Vagina (tissue), 2 donors: ENCODE data around the gene FUNDC2. TPM values are rescaled to one million over a fixed set of nuclear protein-coding genes. Genes with fewer than 3 reads are reported as not detected.
A peak's percentile ranks its signal among the peaks of the same experiment; 100 is the strongest.

Source experiments
- DNase-seq, 2 donors: peaks; one replicate each; pipeline ENCODE4 v3.0.0-alpha.2; 2017; ENCODE audit errors: extremely low spot score in 2 of 2
- H3K27ac ChIP-seq: fragments of 200-600 bp; sonication (generic); one replicate; pipeline ENCODE4 v1.5.1; 2019
- H3K27me3 ChIP-seq: fragments of 200-600 bp; sonication (generic); one replicate; pipeline ENCODE4 v1.5.1; 2019
- H3K36me3 ChIP-seq, 2 donors: fragments of 200-600 bp; sonication (generic); one replicate each; pipeline ENCODE4 v1.5.1; 2017 to 2019
- H3K4me1 ChIP-seq: fragments of 200-600 bp; sonication (generic); one replicate; pipeline ENCODE4 v1.5.1; 2019
- H3K4me3 ChIP-seq, 2 donors: fragments of 200-600 bp; sonication (generic); 1 replicate in 1 of 2; 2 replicates in 1 of 2; pipeline ENCODE4 v1.5.1; 2016 to 2019
- H3K9me3 ChIP-seq: fragments of 200-600 bp; sonication (generic); one replicate; pipeline ENCODE4 v1.5.1; 2019
- POLR2A ChIP-seq, 2 donors: fragments of 450-650 bp; IDR thresholded peaks; one replicate each; pipeline ENCODE4 v1.6.1; 2017; ENCODE audit warnings: antibody characterized with exemption in 2 of 2, mild to moderate bottlenecking in 2 of 2, moderate library complexity in 2 of 2
- POLR2AphosphoS5 ChIP-seq, 2 donors: sonication (generic); formaldehyde crosslinking; IDR thresholded peaks; one replicate each; pipeline ENCODE4 v1.9.0; 2017; ENCODE audit warnings: antibody characterized with exemption in 2 of 2, mild to moderate bottlenecking in 2 of 2, low read depth in 1 of 2; ENCODE audit not compliant: insufficient read depth in 1 of 2
- intact Hi-C: fragments of 100-400 bp; cut with DNase I; formaldehyde crosslinking; loops from one replicate; pipeline ENCODE4 v1.15.1; 2023
- total RNA-seq: library from RNA; depleted of rRNA; stranded (reverse); fragments of >200 nt; gene quantifications from one replicate; pipeline ENCODE4 v1.2.3, GENCODE V29; 2016
- TF ChIP-seq, protein P1 (sequence below), 3 experiments: fragments of 450-650 bp in 2 of 3; fragments of 200-600 bp in 1 of 3; sonication (generic) in 1 of 3; IDR thresholded peaks; one replicate each; pipeline ENCODE4 v1.5.1; 2017 to 2019; ENCODE audit warnings: antibody characterized with exemption in 3 of 3, mild to moderate bottlenecking in 2 of 3, moderate library complexity in 2 of 3

Gene FUNDC2, protein sequence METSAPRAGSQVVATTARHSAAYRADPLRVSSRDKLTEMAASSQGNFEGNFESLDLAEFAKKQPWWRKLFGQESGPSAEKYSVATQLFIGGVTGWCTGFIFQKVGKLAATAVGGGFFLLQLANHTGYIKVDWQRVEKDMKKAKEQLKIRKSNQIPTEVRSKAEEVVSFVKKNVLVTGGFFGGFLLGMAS
- total RNA-seq = 53.5 TPM

DNA sequence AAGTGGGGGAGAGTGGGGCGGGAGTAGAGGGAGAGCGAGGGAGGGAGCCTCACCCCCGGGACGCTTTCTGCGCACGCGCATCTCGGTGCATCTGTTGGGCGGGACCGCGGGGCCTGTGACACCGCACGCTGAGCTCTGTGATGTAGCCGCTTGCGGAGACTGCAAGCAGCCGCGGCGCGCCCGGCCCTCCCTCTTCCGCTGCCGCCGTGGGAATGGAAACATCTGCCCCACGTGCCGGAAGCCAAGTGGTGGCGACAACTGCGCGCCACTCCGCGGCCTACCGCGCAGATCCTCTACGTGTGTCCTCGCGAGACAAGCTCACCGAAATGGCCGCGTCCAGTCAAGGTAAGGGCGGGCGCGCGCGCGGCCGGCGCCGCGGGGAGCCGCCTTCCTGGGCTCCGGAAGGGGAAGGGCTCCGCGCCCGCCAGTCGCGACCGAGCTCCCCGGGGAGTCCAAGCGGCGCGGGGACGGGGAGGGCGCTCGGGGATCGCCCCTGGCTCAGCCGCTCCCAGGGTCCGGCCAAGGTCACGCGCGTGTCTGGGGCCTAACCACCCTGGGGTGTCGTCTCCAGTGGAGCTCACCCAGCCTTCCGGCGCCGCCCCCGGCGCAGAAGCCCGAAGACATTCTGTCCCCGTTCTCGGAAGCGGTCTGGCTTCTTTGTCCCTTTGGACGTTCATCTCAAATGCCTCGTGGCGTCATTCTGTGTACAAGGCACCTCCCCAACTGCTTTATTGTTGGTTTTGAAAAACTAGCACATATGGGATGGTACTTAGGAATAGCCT lies at the start of gene FUNDC2:
FUNDC2 (plus strand) TSS at position 118 of the 782 bp plus-strand sequence; CDS start at position 213, 95 bp downstream.
- TF ChIP-seq POLR2AphosphoS5 (IDR thresholded peaks at IDR 0.05; ENCODE audit: insufficient read depth in 1 of 2, low read depth in 1 of 2) (peak in 1 of 2 donors; percentile 80), POLR2A (IDR thresholded peaks at IDR 0.05) (peak in 1 of 2 donors; percentile 44)
- TF ChIP-seq, protein P1, sequence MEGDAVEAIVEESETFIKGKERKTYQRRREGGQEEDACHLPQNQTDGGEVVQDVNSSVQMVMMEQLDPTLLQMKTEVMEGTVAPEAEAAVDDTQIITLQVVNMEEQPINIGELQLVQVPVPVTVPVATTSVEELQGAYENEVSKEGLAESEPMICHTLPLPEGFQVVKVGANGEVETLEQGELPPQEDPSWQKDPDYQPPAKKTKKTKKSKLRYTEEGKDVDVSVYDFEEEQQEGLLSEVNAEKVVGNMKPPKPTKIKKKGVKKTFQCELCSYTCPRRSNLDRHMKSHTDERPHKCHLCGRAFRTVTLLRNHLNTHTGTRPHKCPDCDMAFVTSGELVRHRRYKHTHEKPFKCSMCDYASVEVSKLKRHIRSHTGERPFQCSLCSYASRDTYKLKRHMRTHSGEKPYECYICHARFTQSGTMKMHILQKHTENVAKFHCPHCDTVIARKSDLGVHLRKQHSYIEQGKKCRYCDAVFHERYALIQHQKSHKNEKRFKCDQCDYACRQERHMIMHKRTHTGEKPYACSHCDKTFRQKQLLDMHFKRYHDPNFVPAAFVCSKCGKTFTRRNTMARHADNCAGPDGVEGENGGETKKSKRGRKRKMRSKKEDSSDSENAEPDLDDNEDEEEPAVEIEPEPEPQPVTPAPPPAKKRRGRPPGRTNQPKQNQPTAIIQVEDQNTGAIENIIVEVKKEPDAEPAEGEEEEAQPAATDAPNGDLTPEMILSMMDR (IDR thresholded peaks at IDR 0.05) = no peak
- no peaks in the 10 kb centered on the region for H3K9me3 ChIP-seq
- peak within 1 kb of the TSS; percentile 52 to 59 for H3K4me3 ChIP-seq
- peak within 1 kb of the TSS; percentile 89 for H3K27ac ChIP-seq
- DNase-seq = peak in 1 of 2 donors; percentile 94
- no peaks in the 10 kb centered on the region for H3K4me1 ChIP-seq
- no peaks in the 10 kb centered on the region for H3K36me3 ChIP-seq
- intact Hi-C loops = loop anchor here (5.0 kb wide), 1 partner anchor 45 kb away; the partner anchor contains the start of genes BRCC3, CMC4 and MTCP1
- no peaks in the 10 kb centered on the region for H3K27me3 ChIP-seq

DNA sequence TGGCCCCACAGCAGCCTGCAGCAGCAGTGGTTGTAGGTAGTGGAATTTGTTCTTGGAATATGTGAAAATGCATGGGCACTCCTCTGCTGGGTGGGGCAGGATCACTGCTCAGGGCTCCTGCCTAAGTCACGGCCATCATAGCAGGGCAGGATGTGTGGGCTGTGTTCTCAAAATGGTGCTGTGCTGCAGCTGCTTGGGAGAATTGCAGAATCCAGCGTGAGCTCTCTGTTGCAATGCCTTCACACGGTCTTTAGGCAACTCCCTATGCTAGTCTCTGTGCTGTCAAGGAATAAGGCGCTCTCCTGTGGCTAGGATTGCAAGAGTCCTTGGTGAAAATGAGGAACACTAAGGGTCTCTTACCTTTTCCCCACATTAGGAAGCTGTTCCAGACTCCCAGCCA lies 47.0 kb upstream of the FUNDC2 start:
- Histone ChIP-seq H3K4me3 (no peak overlapping the region), H3K36me3 (no peaks in the 10 kb centered on the region), H3K4me1 (no peaks in the 10 kb centered on the region), H3K27me3 (no peaks in the 10 kb centered on the region), H3K27ac (no peak overlapping the region), H3K9me3 (no peaks in the 10 kb centered on the region)
- intact Hi-C loops = loop anchor here (10.0 kb wide), 1 partner anchor 75 kb away; no protein-coding TSS in a partner anchor
- no peak for DNase-seq
- TF ChIP-seq, protein P1 (IDR thresholded peaks at IDR 0.05) = no peak
- TF ChIP-seq POLR2A (IDR thresholded peaks at IDR 0.05) (no peak), POLR2AphosphoS5 (IDR thresholded peaks at IDR 0.05; ENCODE audit: insufficient read depth in 1 of 2, low read depth in 1 of 2) (no peak)

DNA sequence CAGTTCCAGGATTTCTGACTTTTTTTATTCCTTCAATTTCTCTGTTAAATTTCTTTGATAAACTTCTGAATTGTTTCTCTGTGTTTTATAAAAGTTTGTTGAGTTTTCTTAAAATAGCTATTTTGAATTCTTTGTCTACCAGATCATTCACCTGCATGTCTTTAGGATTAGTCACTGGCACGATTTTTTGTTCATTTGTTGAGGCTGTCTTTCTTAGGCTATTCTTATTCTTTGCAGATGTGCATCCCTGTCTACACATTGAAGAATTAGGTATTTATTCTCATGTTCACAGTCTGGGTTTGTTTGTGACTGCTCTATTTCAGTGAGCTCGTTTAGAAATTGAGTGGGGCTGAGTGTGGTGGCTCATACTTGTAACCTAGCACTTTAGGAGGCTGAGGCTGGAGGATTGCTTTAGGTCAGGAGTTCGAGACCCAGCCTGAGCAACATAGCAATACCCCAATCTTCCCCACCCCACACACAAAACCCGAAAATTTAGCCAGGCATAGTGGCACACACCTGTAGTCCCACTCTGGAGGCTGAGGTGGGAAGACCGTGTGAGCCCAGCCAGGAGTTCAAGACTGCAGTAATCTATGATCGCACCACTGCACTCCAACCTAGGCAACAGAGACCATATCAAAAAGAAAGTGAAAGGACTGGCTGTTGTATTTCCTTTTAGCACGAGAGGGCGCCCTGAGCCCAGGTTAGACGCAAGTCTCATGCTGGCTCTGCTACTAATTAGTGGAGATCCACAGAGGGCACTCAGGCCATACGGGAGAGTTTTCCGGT lies 46.1 kb upstream of the FUNDC2 start:
- Histone ChIP-seq H3K9me3 (no peaks in the 10 kb centered on the region), H3K27ac (no peak overlapping the region), H3K36me3 (no peaks in the 10 kb centered on the region), H3K4me3 (peak overlapping the region; percentile 26 to 39), H3K4me1 (no peaks in the 10 kb centered on the region), H3K27me3 (no peaks in the 10 kb centered on the region)
- intact Hi-C loops = loop anchor here (10.0 kb wide), 1 partner anchor 74 kb away; no protein-coding TSS in a partner anchor
- DNase-seq = no peak
- TF ChIP-seq POLR2AphosphoS5 (IDR thresholded peaks at IDR 0.05; ENCODE audit: insufficient read depth in 1 of 2, low read depth in 1 of 2) (no peak), POLR2A (IDR thresholded peaks at IDR 0.05) (no peak)
- TF ChIP-seq, protein P1 (IDR thresholded peaks at IDR 0.05) = peak in 2 of 3 experiments; percentile 54 to 75

DNA sequence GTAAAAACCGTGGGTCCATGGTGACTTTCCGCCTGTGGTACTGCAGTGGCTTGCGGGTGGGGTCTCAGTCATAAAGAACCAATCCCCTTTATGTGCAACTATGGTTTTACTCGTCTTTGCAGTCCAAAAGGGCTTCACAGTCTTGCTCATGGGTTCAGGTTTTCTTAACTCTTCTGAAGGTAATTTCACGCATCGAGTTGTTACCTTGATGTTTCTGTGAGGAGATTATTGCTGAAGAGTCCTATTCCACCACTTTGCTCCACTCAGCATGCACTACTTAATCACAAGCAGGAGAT lies 45.6 kb upstream of the FUNDC2 start:
- H3K27me3 ChIP-seq = no peaks in the 10 kb centered on the region
- H3K4me3 ChIP-seq = peak overlapping the region; percentile 26 to 39
- DNase-seq = no peak
- H3K4me1 ChIP-seq = no peaks in the 10 kb centered on the region
- no peaks in the 10 kb centered on the region for H3K9me3 ChIP-seq
- intact Hi-C loops = loop anchor here (10.0 kb wide), 1 partner anchor 74 kb away; no protein-coding TSS in a partner anchor
- no peak overlapping the region for H3K27ac ChIP-seq
- TF ChIP-seq POLR2AphosphoS5 (IDR thresholded peaks at IDR 0.05; ENCODE audit: insufficient read depth in 1 of 2, low read depth in 1 of 2) = no peak
- no peak for TF ChIP-seq POLR2A (IDR thresholded peaks at IDR 0.05)
- TF ChIP-seq, protein P1 (IDR thresholded peaks at IDR 0.05) = no peak
- no peaks in the 10 kb centered on the region for H3K36me3 ChIP-seq
